Measurements from ENCODE around the gene LSMEM2. TPM values are rescaled to one million over a fixed set of nuclear protein-coding genes. Genes with fewer than 3 reads are reported as not detected.
A peak's percentile ranks its signal among the peaks of the same experiment; 100 is the strongest.

Gene LSMEM2
- total RNA-seq, 2 experiments from 2014 or later = 0.22 TPM; not detected in 1

DNA sequence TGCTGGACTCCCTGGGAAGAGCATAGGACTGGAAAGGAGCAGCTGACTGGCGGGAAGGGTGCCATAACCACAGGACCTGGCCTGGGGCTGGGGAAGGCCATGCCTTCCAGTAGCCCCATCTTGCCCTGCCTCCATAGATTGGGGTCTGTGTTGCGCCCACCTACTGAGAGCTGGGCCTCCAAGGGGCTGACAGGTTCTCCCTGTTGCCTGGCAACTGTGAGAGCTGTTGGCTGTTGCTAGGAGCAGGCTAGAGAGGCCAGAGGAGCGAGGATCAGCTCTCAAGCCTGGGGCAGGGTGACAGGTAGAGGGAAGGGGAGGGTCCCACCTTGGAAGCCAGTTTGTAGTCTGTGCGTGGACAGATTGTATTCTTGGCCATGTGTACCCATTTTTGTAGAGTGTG lies 45.7 kb upstream of the LSMEM2 start:
- peaks cover 25% of the 10 kb centered on the region for H3K36me3 Mint-ChIP-seq (ENCODE audit: low read depth)
- CTCF ChIA-PET = interaction anchor here (0.8 to 2.0 kb wide), 2 partner anchors 13 to 114 kb away, joined by 5 to 6 read pairs; no protein-coding TSS in a partner anchor
- H3K27me3 Mint-ChIP-seq = no peaks in the 10 kb centered on the region
- H3K4me3 Mint-ChIP-seq = peak overlapping the region; percentile 63
- Histone ChIP-seq H3K9me3 (ENCODE audit: control insufficient read depth in 1 of 2, insufficient read depth in 1 of 2, low read length in 2 of 2) (no peaks in the 10 kb centered on the region), H3K27ac (ENCODE audit: low read depth in 1 of 2, low read length in 2 of 2) (no peak overlapping the region), H3K36me3 (ENCODE audit: insufficient read depth, low read length) (no peaks in the 10 kb centered on the region), H3K27me3 (ENCODE audit: control insufficient read depth in 1 of 2, insufficient read depth in 2 of 2, low read length in 2 of 2) (no peaks in the 10 kb centered on the region), H3K4me1 (ENCODE audit: insufficient read depth, low read length) (peaks cover 32% of the 10 kb centered on the region), H3K4me3 (ENCODE audit: low read length) (no peak overlapping the region)
- no peak for TF ChIP-seq CTCF (IDR thresholded peaks at IDR 0.05)
- POLR2A ChIA-PET = interaction anchor here (0.9 kb wide), 1 partner anchor 10 kb away, joined by 3 read pairs; no protein-coding TSS in a partner anchor
- intact Hi-C loops (cut with DNase I, micrococcal nuclease) = no loop called here
- DNase-seq = no peak
- peaks cover 33% of the 10 kb centered on the region for H3K4me1 Mint-ChIP-seq (ENCODE audit: low read depth)
- H3K9me3 Mint-ChIP-seq = no peaks in the 10 kb centered on the region
- no peak for ATAC-seq (ENCODE audit: poor library complexity)
- H3K27ac Mint-ChIP-seq = no peak overlapping the region

DNA sequence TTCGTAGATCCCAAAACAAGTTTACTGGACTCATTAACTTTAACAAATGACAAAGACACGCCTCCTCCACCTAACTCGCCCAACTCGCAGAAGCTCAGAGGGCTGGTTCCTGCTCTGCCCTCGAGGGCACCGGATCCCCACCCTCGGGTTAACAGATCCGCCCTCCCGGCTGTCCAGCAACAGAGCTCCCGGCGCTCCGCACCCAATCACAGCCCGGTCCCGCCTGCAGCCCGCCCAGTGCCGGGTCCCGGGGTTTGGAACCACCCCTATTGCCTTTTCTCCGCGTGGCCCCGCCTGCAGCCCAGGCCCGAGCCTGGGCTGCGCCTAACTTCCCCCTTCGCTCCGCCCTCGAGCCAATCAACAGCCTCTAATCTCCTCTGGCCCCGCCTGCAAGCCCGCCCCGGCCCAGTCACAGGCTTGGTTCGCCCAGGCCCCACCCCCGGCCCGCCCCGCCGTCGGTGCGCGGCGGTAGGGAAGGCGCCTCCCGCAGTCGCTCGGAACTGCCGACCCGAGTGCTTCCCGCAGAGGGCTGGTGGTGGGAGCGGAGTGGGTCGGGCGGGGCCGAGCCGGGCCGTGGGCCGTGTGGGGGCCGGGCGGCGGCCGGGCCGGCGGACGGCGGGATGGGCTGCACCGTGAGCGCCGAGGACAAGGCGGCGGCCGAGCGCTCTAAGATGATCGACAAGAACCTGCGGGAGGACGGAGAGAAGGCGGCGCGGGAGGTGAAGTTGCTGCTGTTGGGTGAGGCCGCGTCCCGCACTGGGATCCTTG lies 43.0 kb upstream of the LSMEM2 start, which contains the start of gene GNAI2:
Gene GNAI2, plus strand, starts transcription at position 489 of the 768 bp plus-strand sequence. Its CDS starts 132 bp downstream, at position 621.
- peaks cover 36% of the 10 kb centered on the region for H3K36me3 Mint-ChIP-seq (ENCODE audit: low read depth)
- no peaks in the 10 kb centered on the region for H3K9me3 Mint-ChIP-seq
- Histone ChIP-seq H3K4me3 (ENCODE audit: low read length) (peak within 1 kb of the TSS; percentile 99), H3K27me3 (ENCODE audit: control insufficient read depth in 1 of 2, insufficient read depth in 2 of 2, low read length in 2 of 2) (no peaks in the 10 kb centered on the region), H3K36me3 (ENCODE audit: insufficient read depth, low read length) (peaks cover 20% of the 10 kb centered on the region), H3K4me1 (ENCODE audit: insufficient read depth, low read length) (peaks cover 47% of the 10 kb centered on the region), H3K9me3 (ENCODE audit: control insufficient read depth in 1 of 2, insufficient read depth in 1 of 2, low read length in 2 of 2) (no peaks in the 10 kb centered on the region), H3K27ac (ENCODE audit: low read depth in 1 of 2, low read length in 2 of 2) (peak within 1 kb of the TSS; percentile 73 to 80)
- no peak for TF ChIP-seq CTCF (IDR thresholded peaks at IDR 0.05)
- H3K4me1 Mint-ChIP-seq (ENCODE audit: low read depth) = peaks cover 44% of the 10 kb centered on the region
- H3K27me3 Mint-ChIP-seq = no peaks in the 10 kb centered on the region
- peak; percentile 97 to 100 (median 99) for DNase-seq
- POLR2A ChIA-PET = interaction anchor here (0.6 to 4.0 kb wide), 22 partner anchors 8 to 433 kb away, joined by 3 to 60 read pairs (median 4); partner anchors contain the start of genes C3orf18, CYB561D2, HEMK1 and HYAL3
- CTCF ChIA-PET = interaction anchor here (1.6 to 3.1 kb wide), 4 partner anchors 9 to 42 kb away, joined by 5 to 23 read pairs (median 16); no protein-coding TSS in a partner anchor
- H3K27ac Mint-ChIP-seq = peak within 1 kb of the TSS; percentile 92
- intact Hi-C loops (cut with DNase I, micrococcal nuclease) = loop anchor here (1.0 to 5.0 kb wide), 3 partner anchors 9 to 101 kb away; partner anchors contain the start of genes HYAL3 (in 1 of the 2) and NAA80 (in 1 of the 2)
- ATAC-seq (ENCODE audit: poor library complexity) = peak; percentile 85
- peak within 1 kb of the TSS; percentile 94 for H3K4me3 Mint-ChIP-seq

- H3K36me3 Mint-ChIP-seq (ENCODE audit: low read depth) = peaks cover 41% of the 10 kb centered on the region
- Histone ChIP-seq H3K4me1 (ENCODE audit: insufficient read depth, low read length) (peaks cover 54% of the 10 kb centered on the region), H3K9me3 (ENCODE audit: control insufficient read depth in 1 of 2, insufficient read depth in 1 of 2, low read length in 2 of 2) (no peaks in the 10 kb centered on the region), H3K27me3 (ENCODE audit: control insufficient read depth in 1 of 2, insufficient read depth in 2 of 2, low read length in 2 of 2) (no peaks in the 10 kb centered on the region), H3K27ac (ENCODE audit: low read depth in 1 of 2, low read length in 2 of 2) (peak overlapping the region; percentile 73 to 80), H3K36me3 (ENCODE audit: insufficient read depth, low read length) (peaks cover 20% of the 10 kb centered on the region), H3K4me3 (ENCODE audit: low read length) (peak overlapping the region; percentile 99)
- TF ChIP-seq CTCF (IDR thresholded peaks at IDR 0.05) = no peak
- H3K9me3 Mint-ChIP-seq = no peaks in the 10 kb centered on the region
- no peaks in the 10 kb centered on the region for H3K27me3 Mint-ChIP-seq
- H3K27ac Mint-ChIP-seq = peak overlapping the region; percentile 92
- DNase-seq (no peak), ATAC-seq (ENCODE audit: poor library complexity) (no peak)
- peaks cover 52% of the 10 kb centered on the region for H3K4me1 Mint-ChIP-seq (ENCODE audit: low read depth)
- ChIA-PET POLR2A (interaction anchor here (0.6 to 4.0 kb wide), 9 partner anchors 9 to 1770 kb away, joined by 3 to 60 read pairs (median 5); partner anchors contain the start of genes HYAL3, IFRD2 and NAA80), CTCF (interaction anchor here (1.6 to 3.1 kb wide), 4 partner anchors 10 to 42 kb away, joined by 5 to 23 read pairs (median 16); no protein-coding TSS in a partner anchor)
- H3K4me3 Mint-ChIP-seq = peak overlapping the region; percentile 94
- intact Hi-C loops (cut with DNase I, micrococcal nuclease) = loop anchor here (1.0 to 5.0 kb wide), 4 partner anchors 9 to 101 kb away; partner anchors contain the start of genes HYAL3 (in 1 of the 2) and NAA80 (in 1 of the 2)
Measured at GRCh38 chr3:50236484-50237132, 42.3 kb upstream of the LSMEM2 start.

Measured in CD4-positive, alpha-beta T cell (primary cell).